Dendritic cell treated with granulocyte-macrophage colony-stimulating factor and Interleukin-4, amounts not matched to agents 40 ng/mL and 50 ng/mL, for 4 days (primary cell): ENCODE data around the gene SPTB.

Experiments used
- H3K27ac Mint-ChIP-seq: one replicate; pipeline ENCODE4 v1.8.0; 2022; ENCODE audit warnings: mild to moderate bottlenecking, mixed read lengths
- H3K27me3 Mint-ChIP-seq: one replicate; pipeline ENCODE4 v1.8.0; 2022; ENCODE audit warnings: mild to moderate bottlenecking, mixed read lengths
- H3K36me3 Mint-ChIP-seq: one replicate; pipeline ENCODE4 v1.8.0; 2022; ENCODE audit warnings: low read depth, mixed read lengths
- H3K4me1 Mint-ChIP-seq: one replicate; pipeline ENCODE4 v1.8.0; 2022; ENCODE audit warnings: low read depth, mixed read lengths
- H3K4me3 Mint-ChIP-seq: one replicate; pipeline ENCODE4 v1.8.0; 2022; ENCODE audit warnings: mild to moderate bottlenecking, moderate library complexity, mixed read lengths
- H3K9me3 Mint-ChIP-seq: one replicate; pipeline ENCODE4 v1.8.0; 2022; ENCODE audit warnings: mixed read lengths
- intact Hi-C: fragments of 100-400 bp; cut with micrococcal nuclease; formaldehyde crosslinking; loops from one replicate; pipeline ENCODE4 v1.15.0; 2022

SPTB gene

GRCh38 chr14:64855721-64856528, 23.8 kb downstream of the SPTB start:
- Mint-ChIP-seq H3K9me3 (no peaks in the 10 kb centered on the region), H3K4me3 (no peak overlapping the region), H3K27ac (no peak overlapping the region), H3K27me3 (peaks cover 13% of the 10 kb centered on the region), H3K36me3 (no peaks in the 10 kb centered on the region), H3K4me1 (peaks cover 7% of the 10 kb centered on the region)
- intact Hi-C loops, result no loop called here

GRCh38 chr14:64850369-64851137, 29.2 kb downstream of the SPTB start:
- Mint-ChIP-seq H3K4me3 (no peak overlapping the region), H3K9me3 (no peaks in the 10 kb centered on the region), H3K4me1 (peaks cover 7% of the 10 kb centered on the region), H3K27me3 (peaks cover 18% of the 10 kb centered on the region), H3K36me3 (no peaks in the 10 kb centered on the region), H3K27ac (no peak overlapping the region)
- intact Hi-C loops, result no loop called here

- peaks cover 5% of the 10 kb centered on the region for H3K4me1 Mint-ChIP-seq
- no peaks in the 10 kb centered on the region for H3K36me3 Mint-ChIP-seq
- no peak overlapping the region for H3K4me3 Mint-ChIP-seq
- H3K27ac Mint-ChIP-seq, result no peak overlapping the region
- intact Hi-C loops, result no loop called here
- no peaks in the 10 kb centered on the region for H3K9me3 Mint-ChIP-seq
- peaks cover 22% of the 10 kb centered on the region for H3K27me3 Mint-ChIP-seq
These were observed 29.8 kb downstream of the SPTB start for GRCh38 chr14:64849940-64850339.

GRCh38 chr14:64848239-64848638, 31.5 kb downstream of the SPTB start:
- intact Hi-C loops, result no loop called here
- H3K36me3 Mint-ChIP-seq, result no peaks in the 10 kb centered on the region
- H3K27me3 Mint-ChIP-seq, result peaks cover 24% of the 10 kb centered on the region
- no peak overlapping the region for H3K27ac Mint-ChIP-seq
- H3K4me1 Mint-ChIP-seq, result peaks cover 9% of the 10 kb centered on the region
- no peak overlapping the region for H3K4me3 Mint-ChIP-seq
- H3K9me3 Mint-ChIP-seq, result no peaks in the 10 kb centered on the region

GRCh38 chr14:64846319-64846718, 33.4 kb downstream of the SPTB start:
- intact Hi-C loops, result no loop called here
- H3K4me1 Mint-ChIP-seq, result peaks cover 9% of the 10 kb centered on the region
- peaks cover 29% of the 10 kb centered on the region for H3K27me3 Mint-ChIP-seq

GRCh38 chr14:64845878-64846277, 33.8 kb downstream of the SPTB start:
- H3K27ac Mint-ChIP-seq, result no peak overlapping the region
- H3K36me3 Mint-ChIP-seq, result no peaks in the 10 kb centered on the region
- no peak overlapping the region for H3K4me3 Mint-ChIP-seq
- H3K4me1 Mint-ChIP-seq, result peaks cover 9% of the 10 kb centered on the region
- intact Hi-C loops, result no loop called here
- H3K9me3 Mint-ChIP-seq, result no peaks in the 10 kb centered on the region
- peaks cover 33% of the 10 kb centered on the region for H3K27me3 Mint-ChIP-seq

More at GRCh38 chr14:64846319-64846718, 33.4 kb downstream of the SPTB start:
- H3K27ac Mint-ChIP-seq, result no peak overlapping the region
- H3K36me3 Mint-ChIP-seq, result no peaks in the 10 kb centered on the region
- no peaks in the 10 kb centered on the region for H3K9me3 Mint-ChIP-seq
- no peak overlapping the region for H3K4me3 Mint-ChIP-seq

- Mint-ChIP-seq H3K36me3 (no peaks in the 10 kb centered on the region), H3K27ac (no peak overlapping the region), H3K9me3 (no peaks in the 10 kb centered on the region), H3K4me3 (no peak overlapping the region), H3K4me1 (peaks cover 9% of the 10 kb centered on the region), H3K27me3 (peaks cover 34% of the 10 kb centered on the region)
- intact Hi-C loops, result no loop called here
These were observed 34.7 kb downstream of the SPTB start for GRCh38 chr14:64844969-64845536.

GRCh38 chr14:64844272-64844671, 35.4 kb downstream of the SPTB start:
- Mint-ChIP-seq H3K4me1 (peaks cover 9% of the 10 kb centered on the region), H3K27me3 (peaks cover 34% of the 10 kb centered on the region), H3K4me3 (no peak overlapping the region), H3K36me3 (no peaks in the 10 kb centered on the region), H3K9me3 (no peaks in the 10 kb centered on the region), H3K27ac (no peak overlapping the region)
- intact Hi-C loops, result no loop called here

GRCh38 chr14:64843548-64843947, 36.2 kb downstream of the SPTB start:
- no peak overlapping the region for H3K4me3 Mint-ChIP-seq
- no peak overlapping the region for H3K27ac Mint-ChIP-seq
- peaks cover 37% of the 10 kb centered on the region for H3K27me3 Mint-ChIP-seq
- peaks cover 9% of the 10 kb centered on the region for H3K4me1 Mint-ChIP-seq
- H3K36me3 Mint-ChIP-seq, result no peaks in the 10 kb centered on the region
- intact Hi-C loops, result no loop called here
- H3K9me3 Mint-ChIP-seq, result no peaks in the 10 kb centered on the region

- Mint-ChIP-seq H3K27me3 (peaks cover 35% of the 10 kb centered on the region), H3K9me3 (no peaks in the 10 kb centered on the region), H3K27ac (no peak overlapping the region), H3K36me3 (no peaks in the 10 kb centered on the region), H3K4me3 (no peak overlapping the region), H3K4me1 (peaks cover 9% of the 10 kb centered on the region)
- intact Hi-C loops, result no loop called here
These were observed 37.6 kb downstream of the SPTB start for GRCh38 chr14:64841772-64842750.

- intact Hi-C loops, result no loop called here
- no peak overlapping the region for H3K4me3 Mint-ChIP-seq
These were observed 38.5 kb downstream of the SPTB start for GRCh38 chr14:64841121-64841651.

GRCh38 chr14:64838656-64839055, 41.1 kb downstream of the SPTB start:
- Mint-ChIP-seq H3K4me1 (no peaks in the 10 kb centered on the region), H3K9me3 (no peaks in the 10 kb centered on the region), H3K4me3 (no peak overlapping the region), H3K36me3 (no peaks in the 10 kb centered on the region), H3K27me3 (peaks cover 23% of the 10 kb centered on the region), H3K27ac (no peak overlapping the region)
- intact Hi-C loops, result no loop called here

More at GRCh38 chr14:64841121-64841651, 38.5 kb downstream of the SPTB start:
- Mint-ChIP-seq H3K27me3 (peaks cover 35% of the 10 kb centered on the region), H3K27ac (no peak overlapping the region), H3K4me1 (peaks cover 9% of the 10 kb centered on the region), H3K36me3 (no peaks in the 10 kb centered on the region), H3K9me3 (no peaks in the 10 kb centered on the region)

- intact Hi-C loops, result no loop called here
- Mint-ChIP-seq H3K27ac (no peak overlapping the region), H3K27me3 (peaks cover 5% of the 10 kb centered on the region), H3K36me3 (no peaks in the 10 kb centered on the region), H3K4me3 (no peak overlapping the region), H3K9me3 (no peaks in the 10 kb centered on the region), H3K4me1 (no peaks in the 10 kb centered on the region)
These were observed 44.3 kb downstream of the SPTB start for GRCh38 chr14:64835431-64835830.
